ENCODE data around the gene TAGAP. TPM values are rescaled to one million over a fixed set of nuclear protein-coding genes. Genes with fewer than 3 reads are reported as not detected.
"Not testable (repeated sequence)": the region's sequence is repeated elsewhere in the genome, so short reads cannot be mapped to it uniquely, and the experiment has no call there.

Gene TAGAP
- polyA plus RNA-seq, 3 donors, result 0.43 to 2.1 (median 2.1) TPM

GRCh38 chr6:159031846-159032245, 12.9 kb downstream of the TAGAP start:
- H3K27ac ChIP-seq (ENCODE audit: low read depth, low read length), result no peak overlapping the region

DNA sequence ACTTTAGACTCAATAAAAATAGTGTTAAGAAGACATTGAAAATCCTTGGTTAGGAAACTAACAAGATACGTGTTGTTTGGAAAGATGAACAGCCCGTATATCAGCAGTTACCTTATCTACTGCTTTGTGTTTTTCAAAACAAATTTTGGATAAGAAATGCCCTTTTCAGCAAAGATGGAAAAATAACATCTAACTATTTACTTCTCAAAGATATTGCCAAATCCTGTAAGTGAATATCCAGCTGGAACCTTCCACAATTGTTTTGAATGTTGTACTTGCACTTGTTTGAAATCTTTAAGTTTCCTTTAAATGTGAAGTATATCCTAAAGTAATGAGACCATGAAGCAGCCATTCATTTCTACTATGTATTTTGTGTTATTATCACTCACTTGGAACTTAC, 14.6 kb downstream of the TAGAP start:
- WGBS, 3 donors, result 84 to 96% (median 93%) methylated on average over 2 of the region's 2 CpGs
- H3K27ac ChIP-seq (ENCODE audit: low read depth, low read length), result no peak overlapping the region

More at GRCh38 chr6:159031846-159032245, 12.9 kb downstream of the TAGAP start:
- WGBS, 3 donors, result 45 to 78% (median 53%) methylated on average over 5 of the region's 5 CpGs

DNA sequence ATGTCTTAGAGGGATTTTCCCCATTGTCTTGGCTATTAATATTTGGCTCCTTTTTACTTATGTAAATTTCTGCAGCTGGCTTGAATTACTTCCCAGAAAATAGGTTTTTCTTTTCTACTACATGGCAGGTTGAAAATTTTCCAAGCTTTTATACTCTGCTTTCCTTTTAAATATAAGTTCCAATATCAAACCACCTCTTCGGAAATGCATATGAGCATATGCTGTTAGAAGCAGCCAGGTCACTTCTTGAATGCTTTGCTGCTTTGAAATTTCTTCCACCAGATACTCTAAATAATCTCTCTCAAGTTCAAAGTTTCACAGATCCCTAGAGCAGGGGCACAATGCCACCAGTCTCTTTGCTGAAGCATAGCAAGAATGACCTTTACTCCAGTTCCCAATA, 19.6 kb downstream of the TAGAP start:
- WGBS, 3 donors, result 52 to 98% (median 96%) methylated on average over 1 of the region's 1 CpG

GRCh38 chr6:159023893-159024292, 20.9 kb downstream of the TAGAP start:
- WGBS, 3 donors, result 88 to 94% (median 93%) methylated on average over 4 of the region's 4 CpGs
- no peak overlapping the region for H3K27ac ChIP-seq (ENCODE audit: low read depth, low read length)

More for the DNA sequence above, 19.6 kb downstream of the TAGAP start:
- not testable (repeated sequence) for H3K27ac ChIP-seq (ENCODE audit: low read depth, low read length)

GRCh38 chr6:159020011-159020410, 24.8 kb downstream of the TAGAP start:
- H3K27ac ChIP-seq (ENCODE audit: low read depth, low read length), result no peak overlapping the region
- 91 to 94% (median 93%) methylated on average over 2 of the region's 2 CpGs for WGBS, 3 donors

DNA sequence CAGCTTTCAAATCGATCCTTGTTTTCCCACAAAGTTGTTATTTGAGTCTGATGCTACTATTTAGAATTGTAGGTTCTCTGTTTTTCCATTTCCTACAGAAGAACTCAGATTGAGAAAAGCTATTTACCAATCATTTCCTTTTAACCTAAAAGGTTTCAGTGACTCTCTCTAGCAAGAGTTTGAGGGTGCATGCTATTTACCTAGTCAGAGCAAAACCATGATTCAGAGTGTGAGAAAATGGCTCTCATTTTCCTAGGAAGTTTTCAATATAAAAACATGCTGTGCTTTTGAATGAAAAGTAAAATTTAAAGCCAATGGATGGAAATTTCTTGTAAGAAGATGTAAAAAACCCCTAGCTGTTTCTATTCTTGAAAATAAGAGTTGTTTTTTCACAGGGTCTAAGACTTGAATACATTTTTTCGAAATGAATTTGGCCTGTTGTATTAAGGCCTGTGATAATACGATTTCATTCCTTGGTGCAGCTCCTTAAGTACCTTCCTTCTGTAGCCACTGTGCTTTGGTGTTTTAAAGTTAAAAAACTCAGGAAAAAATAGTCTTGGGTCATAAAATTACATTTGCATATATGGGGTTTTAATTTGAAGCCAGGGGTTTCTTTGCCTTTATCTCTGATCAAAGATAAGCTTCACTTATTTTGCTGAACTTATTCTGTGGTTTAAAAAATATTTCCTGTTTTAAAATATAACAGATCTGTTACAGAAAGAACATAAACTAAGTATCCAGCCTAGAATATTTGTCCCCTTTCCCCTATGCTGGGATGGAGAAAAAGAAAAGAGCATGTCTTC, 26.8 kb downstream of the TAGAP start:
- WGBS, 3 donors, result 59 to 88% (median 68%) methylated on average over 3 of the region's 3 CpGs

DNA sequence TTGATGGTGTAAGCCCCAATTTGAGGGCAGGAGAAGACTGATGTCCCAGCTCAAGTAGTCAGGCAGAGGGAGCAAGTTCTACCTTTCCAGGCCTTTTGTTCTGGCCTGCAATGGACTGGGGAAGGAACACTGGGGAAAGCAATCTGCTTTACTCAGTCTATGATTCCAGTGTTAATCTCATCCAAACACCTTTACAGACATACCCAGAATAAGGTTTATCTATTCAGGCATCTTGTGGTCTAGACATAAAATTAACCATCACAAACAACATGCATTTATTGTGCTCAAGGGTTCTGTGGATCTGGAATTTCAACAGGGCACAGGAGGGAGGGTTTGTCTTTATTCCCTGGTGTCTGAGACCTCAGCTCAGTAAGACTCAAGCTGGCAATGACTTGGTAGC, 30.4 kb downstream of the TAGAP start:
- no peak overlapping the region for H3K27ac ChIP-seq (ENCODE audit: low read depth, low read length)

More for the DNA sequence above, 26.8 kb downstream of the TAGAP start:
- no peak overlapping the region for H3K27ac ChIP-seq (ENCODE audit: low read depth, low read length)

- H3K27ac ChIP-seq (ENCODE audit: low read depth, low read length), result no peak overlapping the region
- WGBS, 3 donors, result 49 to 76% (median 57%) methylated on average over 5 of the region's 5 CpGs
Observed at GRCh38 chr6:159013229-159013628, 31.6 kb downstream of the TAGAP start.

DNA sequence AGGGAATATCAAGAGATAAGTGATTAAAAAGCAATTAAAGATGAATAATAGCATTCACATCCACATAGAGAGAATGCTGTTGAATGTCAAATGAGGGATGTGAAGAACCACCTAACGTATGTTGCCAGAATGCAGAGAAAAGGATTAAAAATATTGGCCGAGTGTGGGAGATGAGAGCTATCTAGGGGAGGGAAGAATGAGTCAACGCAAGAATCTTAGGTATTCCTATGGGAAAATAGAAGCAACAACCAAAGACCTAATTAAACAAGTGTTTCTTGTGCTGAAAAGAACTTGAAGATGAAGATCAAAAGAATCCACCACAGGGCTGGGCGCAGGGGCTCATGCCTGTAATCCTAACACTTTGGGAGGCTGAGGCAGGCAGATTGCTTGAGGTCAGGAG, 32.6 kb downstream of the TAGAP start:
- 79 to 97% (median 84%) methylated on average over 4 of the region's 4 CpGs for WGBS, 3 donors

DNA sequence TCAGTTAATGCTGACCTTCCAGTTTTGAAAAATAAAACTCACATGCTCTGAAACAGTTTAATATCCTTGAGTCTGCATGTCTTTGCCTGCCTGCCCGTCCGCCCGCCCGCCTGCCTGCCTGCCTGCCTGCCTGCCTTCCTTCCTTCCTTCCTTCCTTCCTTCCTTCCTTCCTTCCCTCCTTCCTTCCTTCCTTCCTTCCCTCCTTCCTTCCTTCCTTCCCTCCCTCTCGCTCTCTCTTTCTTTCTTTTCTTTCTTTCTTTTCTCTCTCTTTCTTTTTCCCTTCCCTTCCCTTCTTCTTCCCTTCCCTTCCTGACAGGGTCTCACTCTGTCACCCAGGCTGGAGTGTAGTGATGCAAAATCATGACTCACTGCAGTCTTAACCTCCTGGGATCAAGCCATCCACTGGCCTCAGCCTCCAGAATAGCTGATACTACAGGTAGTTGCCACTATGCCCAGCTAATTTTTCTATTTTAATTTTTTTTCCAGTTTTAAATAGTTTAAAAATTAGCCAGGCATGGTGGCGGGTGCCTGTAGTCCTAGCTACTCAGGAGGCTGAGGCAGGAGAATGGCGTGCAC, 34.7 kb downstream of the TAGAP start:
- H3K27ac ChIP-seq (ENCODE audit: low read depth, low read length), result not testable (repeated sequence)
- WGBS, 3 donors, result 54 to 72% (median 62%) methylated on average over 7 of the region's 7 CpGs

More for the DNA sequence above, 32.6 kb downstream of the TAGAP start:
- H3K27ac ChIP-seq (ENCODE audit: low read depth, low read length), result no peak overlapping the region

DNA sequence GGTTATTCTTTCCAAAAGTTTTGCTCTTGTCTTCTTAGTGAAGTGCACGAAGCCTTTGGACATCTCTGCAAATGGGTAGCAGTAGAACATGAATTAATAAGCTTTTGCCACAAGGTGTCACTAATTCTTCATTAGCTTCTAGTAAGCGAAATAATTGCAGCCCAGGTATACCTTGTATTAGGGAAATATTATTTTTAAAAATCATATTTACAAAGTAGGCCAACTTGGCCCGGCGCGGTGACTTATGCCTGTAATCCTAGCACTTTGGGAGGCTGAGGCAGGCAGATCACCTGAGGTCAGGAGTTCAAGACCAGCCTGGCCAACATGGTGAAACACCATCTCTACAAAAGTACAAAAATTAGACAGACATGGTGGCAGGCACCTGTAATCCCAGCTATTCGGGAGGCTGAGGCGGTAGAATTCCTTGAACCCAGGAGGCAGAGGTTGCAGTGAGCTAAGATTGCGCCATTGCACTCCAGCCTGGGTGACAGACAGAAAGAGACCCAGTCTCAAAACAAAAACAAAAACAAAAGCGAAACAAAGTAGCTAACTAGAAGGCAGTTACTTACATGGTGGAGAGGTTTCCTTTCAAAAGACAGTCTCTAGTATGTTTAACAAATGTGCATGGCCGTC, 36.0 kb downstream of the TAGAP start:
- WGBS, 3 donors, result 66 to 71% (median 67%) methylated on average over 10 of the region's 10 CpGs
- H3K27ac ChIP-seq (ENCODE audit: low read depth, low read length), result no peak overlapping the region

GRCh38 chr6:159007510-159007909, 37.3 kb downstream of the TAGAP start:
- WGBS, 3 donors, result 75 to 88% (median 80%) methylated on average over 5 of the region's 5 CpGs
- no peak overlapping the region for H3K27ac ChIP-seq (ENCODE audit: low read depth, low read length)

DNA sequence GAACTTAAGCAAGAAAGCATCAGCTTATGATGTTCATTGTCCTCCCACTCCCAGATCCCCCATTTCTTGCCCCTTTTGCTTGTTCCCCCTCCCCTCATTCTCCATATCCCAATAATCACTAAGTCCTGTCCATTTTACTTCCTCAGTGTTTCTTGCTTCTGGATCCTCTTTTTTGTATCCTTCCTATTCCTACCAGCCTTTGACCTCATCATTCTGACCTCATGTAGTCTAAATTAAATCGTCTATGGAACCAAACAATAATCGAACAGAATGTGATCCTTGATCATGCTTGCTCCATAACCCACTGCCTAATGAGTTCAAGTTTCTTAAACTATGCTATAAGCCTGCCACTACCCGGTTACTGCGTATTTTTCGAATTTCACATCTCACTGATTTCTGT, 39.4 kb downstream of the TAGAP start:
- 87 to 89% (median 89%) methylated on average over 5 of the region's 5 CpGs for WGBS, 3 donors
- no peak overlapping the region for H3K27ac ChIP-seq (ENCODE audit: low read depth, low read length)

GRCh38 chr6:159004592-159004991, 40.2 kb downstream of the TAGAP start:
- 72 to 80% (median 77%) methylated on average over 3 of the region's 3 CpGs for WGBS, 3 donors
- H3K27ac ChIP-seq (ENCODE audit: low read depth, low read length), result no peak overlapping the region

DNA sequence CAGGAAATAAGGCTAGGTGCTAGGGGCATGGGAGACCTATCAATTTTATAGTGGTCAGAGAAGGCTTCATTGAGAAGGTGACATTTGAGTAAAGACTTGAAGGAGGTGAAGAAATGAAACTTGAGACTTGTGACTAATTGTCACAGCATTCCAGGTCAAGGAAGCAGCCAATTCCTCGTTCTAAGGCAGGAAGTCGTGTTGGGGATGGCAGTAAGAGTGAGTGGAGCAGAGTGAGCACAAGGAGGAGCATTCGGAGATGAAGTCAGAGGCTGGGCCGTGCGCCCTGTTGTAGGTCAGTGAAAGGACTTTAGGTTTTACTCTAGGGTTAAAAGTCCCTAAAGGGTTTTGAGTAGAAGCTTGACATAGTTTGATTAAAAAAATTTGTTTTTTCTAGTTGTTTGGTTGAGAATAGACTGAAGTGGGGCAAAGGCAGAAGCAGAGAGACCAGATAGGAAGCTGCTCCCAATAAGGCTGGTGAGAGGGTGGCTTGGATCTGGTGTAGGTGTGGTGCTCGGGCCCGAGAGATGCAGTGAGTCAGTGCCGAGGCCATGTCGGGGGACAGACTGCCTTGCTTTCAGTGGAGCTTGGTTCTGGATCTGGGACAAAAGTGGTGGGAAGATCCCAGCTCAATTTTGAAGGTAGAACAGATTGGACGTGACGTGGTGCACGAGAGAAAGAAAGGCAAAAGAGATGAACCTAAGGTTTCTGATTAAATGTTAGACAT, 42.2 kb downstream of the TAGAP start:
- 91 to 93% (median 91%) methylated on average over 12 of the region's 12 CpGs for WGBS, 3 donors
- H3K27ac ChIP-seq (ENCODE audit: low read depth, low read length), result no peak overlapping the region

GRCh38 chr6:158999666-159000403, 45.0 kb downstream of the TAGAP start, which contains the start of gene RSPH3:
RSPH3 (minus strand) TSS chr6:159000202; CDS start chr6:158999550, 652 bp downstream.
- no peak within 1 kb of the TSS for H3K27ac ChIP-seq (ENCODE audit: low read depth, low read length)

GRCh38 chr6:158999154-158999665, 45.6 kb downstream of the TAGAP start:
- H3K27ac ChIP-seq (ENCODE audit: low read depth, low read length), result no peak overlapping the region
- WGBS, 3 donors, result 0 to 1% (median 1%) methylated on average over 24 of the region's 24 CpGs

More at GRCh38 chr6:158999666-159000403, 45.0 kb downstream of the TAGAP start, which contains the start of gene RSPH3:
- WGBS, 3 donors, result 0 to 1% (median 1%) methylated on average over 50 of the region's 50 CpGs

DNA sequence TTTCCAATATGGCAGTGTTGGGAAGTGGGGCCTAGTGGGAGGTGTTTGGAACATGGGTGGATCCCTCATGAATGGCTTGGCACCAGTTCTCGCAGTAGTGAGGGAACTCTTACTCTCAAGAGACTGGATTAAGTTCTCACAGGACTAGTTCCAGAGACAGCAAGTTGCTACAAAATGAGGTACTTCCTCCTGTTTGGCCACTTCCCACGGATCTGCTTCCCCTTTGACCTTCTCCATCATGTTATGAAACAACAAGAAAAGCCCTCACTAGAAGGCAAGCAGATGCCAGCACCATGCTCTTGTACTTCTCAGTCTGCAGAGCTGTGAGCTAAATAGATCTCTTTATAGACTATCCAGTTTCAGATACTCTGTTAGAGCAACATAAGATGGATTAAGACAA, 47.9 kb downstream of the TAGAP start:
- no peak overlapping the region for H3K27ac ChIP-seq (ENCODE audit: low read depth, low read length)
- WGBS, 3 donors, result 41 to 80% (median 45%) methylated on average over 2 of the region's 2 CpGs

All from adipose tissue (tissue), 3 donors.